IMR-90 (cell line): ENCODE measurements around the gene KAT14. TPM values are rescaled to one million over a fixed set of nuclear protein-coding genes. Genes with fewer than 3 reads are reported as not detected.

Source experiments
- ATAC-seq: fragments of 200-7000 bp; cut with Tn5 transposase; 2 replicates; pipeline ENCODE4 v1.9.1; 2020; ENCODE audit warnings: low read depth, mild to moderate bottlenecking, moderate library complexity
- BruUV-seq: library from RNA; stranded (reverse); fragments of 400-500 nt; replicated peaks from 2 replicates; lab custom pipeline; 2021; lab: Mats Ljungman, UMichigan
- CTCF ChIA-PET: fragments of 300-600 bp; formaldehyde crosslinking; extraction: SDS; loops from one replicate; lab custom pipeline; 2021; ENCODE audit warnings: antibody characterized with exemption; lab: Yijun Ruan, JAX
- POLR2A ChIA-PET: fragments of 300-600 bp; sonication (Branson Sonifier 250); formaldehyde crosslinking; loops from one replicate; lab custom pipeline; 2022; ENCODE audit warnings: antibody characterized with exemption; ENCODE audit not compliant: unreplicated experiment; lab: Charles Lee
- DNase-seq: peaks from one replicate; pipeline ENCODE4 v3.0.0; 2013
- H2AFZ ChIP-seq: replicated peaks from 2 replicates; pipeline ENCODE3; 2013; ENCODE audit warnings: low read length, mild to moderate bottlenecking; ENCODE audit not compliant: poor library complexity
- H2AK5ac ChIP-seq: 2 replicates; pipeline ENCODE4 v1.6.1; 2013; ENCODE audit warnings: low read depth, low read length, inconsistent platforms
- H2AK9ac ChIP-seq: replicated peaks from 2 replicates; pipeline ENCODE3; 2013; ENCODE audit warnings: mild to moderate bottlenecking, low read depth, low read length, moderate library complexity; ENCODE audit not compliant: poor library complexity
- H2BK120ac ChIP-seq: 2 replicates; pipeline ENCODE4 v1.6.1; 2013; ENCODE audit warnings: low read depth, low read length, inconsistent platforms
- H2BK15ac ChIP-seq: 3 replicates; pipeline ENCODE4 v1.6.1; 2013; ENCODE audit warnings: low read depth, low read length, inconsistent platforms
- H2BK20ac ChIP-seq: 2 replicates; pipeline ENCODE4 v1.6.1; 2013; ENCODE audit warnings: low read depth, mild to moderate bottlenecking, inconsistent platforms, low read length, moderate library complexity
- H2BK5ac ChIP-seq: 2 replicates; pipeline ENCODE4 v1.6.1; 2013; ENCODE audit warnings: mild to moderate bottlenecking, low read depth, low read length, inconsistent platforms; ENCODE audit not compliant: poor library complexity, severe bottlenecking
- H3K14ac ChIP-seq: replicated peaks from 2 replicates; pipeline ENCODE4 v1.6.1; 2013; ENCODE audit warnings: low read depth, low read length, inconsistent platforms
- H3K18ac ChIP-seq: 2 replicates; pipeline ENCODE4 v1.6.1; 2013; ENCODE audit warnings: low read depth, low read length, control low read depth
- H3K23ac ChIP-seq: 2 replicates; pipeline ENCODE4 v1.6.1; 2013; ENCODE audit warnings: low read depth, low read length, inconsistent platforms
- H3K27ac ChIP-seq: 2 replicates; pipeline ENCODE4 v1.5.1; 2013; ENCODE audit warnings: mild to moderate bottlenecking, control low read depth, low read length; ENCODE audit not compliant: insufficient read depth
- H3K27me3 ChIP-seq: 2 replicates; pipeline ENCODE4 v1.6.1; 2013; ENCODE audit warnings: low read length; ENCODE audit not compliant: control insufficient read depth, insufficient read depth
- H3K36me3 ChIP-seq: 2 replicates; pipeline ENCODE4 v1.6.1; 2013; ENCODE audit warnings: low read length, mixed read lengths; ENCODE audit not compliant: control insufficient read depth, insufficient read depth
- H3K4ac ChIP-seq: 2 replicates; pipeline ENCODE4 v1.6.1; 2013; ENCODE audit warnings: low read depth, low read length, inconsistent platforms
- H3K4me1 ChIP-seq: 2 replicates; pipeline ENCODE4 v1.6.1; 2013; ENCODE audit warnings: low read length, mixed read lengths; ENCODE audit not compliant: control insufficient read depth, insufficient read depth
- H3K4me2 ChIP-seq: 2 replicates; pipeline ENCODE4 v1.6.1; 2013; ENCODE audit warnings: low read depth, mild to moderate bottlenecking, control low read depth, low read length, moderate library complexity
- H3K4me3 ChIP-seq: 2 replicates; pipeline ENCODE4 v1.5.1; 2013; ENCODE audit warnings: low read depth, mild to moderate bottlenecking, control low read depth, low read length, moderate library complexity; ENCODE audit not compliant: insufficient read depth
- H3K56ac ChIP-seq: 2 replicates; pipeline ENCODE4 v1.6.1; 2013; ENCODE audit warnings: low read length, inconsistent platforms; ENCODE audit not compliant: insufficient read depth; ENCODE audit errors: extremely low read depth
- H3K79me1 ChIP-seq, 2 experiments: 2 replicates each; pipeline ENCODE4 v1.6.1; 2013; ENCODE audit warnings: low read length in 2 of 2, inconsistent platforms in 1 of 2, low read depth in 1 of 2
- H3K9ac ChIP-seq: 2 replicates; pipeline ENCODE4 v1.6.1; 2013; ENCODE audit warnings: low read depth, low read length, control low read depth
- H3K9me1 ChIP-seq: 2 replicates; pipeline ENCODE4 v1.6.1; 2013; ENCODE audit warnings: low read length, inconsistent platforms; ENCODE audit not compliant: insufficient read depth
- H3K9me3 ChIP-seq: 2 replicates; pipeline ENCODE4 v1.6.1; 2013; ENCODE audit warnings: low read length; ENCODE audit not compliant: control insufficient read depth, insufficient read depth
- H4K20me1 ChIP-seq: 2 replicates; pipeline ENCODE4 v1.6.1; 2013; ENCODE audit warnings: low read length, inconsistent platforms; ENCODE audit not compliant: insufficient read depth
- H4K5ac ChIP-seq: 2 replicates; pipeline ENCODE4 v1.6.1; 2013; ENCODE audit warnings: mild to moderate bottlenecking, low read depth, low read length, control low read depth
- H4K8ac ChIP-seq, 2 experiments: 2 replicates each; pipeline ENCODE4 v1.6.1; 2013; ENCODE audit warnings: low read depth in 2 of 2, low read length in 2 of 2, control low read depth in 1 of 2, inconsistent platforms in 1 of 2
- H4K91ac ChIP-seq: 2 replicates; pipeline ENCODE4 v1.6.1; 2013; ENCODE audit warnings: low read depth, low read length, inconsistent platforms; ENCODE audit not compliant: insufficient read depth
- BHLHE40 ChIP-seq: fragments of 150-350 bp; IDR thresholded peaks from 2 replicates; pipeline ENCODE4 v1.6.1; 2016; ENCODE audit warnings: mild to moderate bottlenecking, low read depth, low read length
- CEBPB ChIP-seq: IDR thresholded peaks from 2 replicates; pipeline ENCODE4 v1.6.1; 2012; ENCODE audit warnings: low read depth, low read length, improper control_type of control experiment
- NFE2L2 ChIP-seq: fragments of 150-350 bp; IDR thresholded peaks from 2 replicates; pipeline ENCODE4 v1.6.1; 2016; ENCODE audit warnings: low read depth, mild to moderate bottlenecking, low read length
- RCOR1 ChIP-seq: IDR thresholded peaks from 2 replicates; pipeline ENCODE4 v1.6.1; 2012; ENCODE audit warnings: mild to moderate bottlenecking, low read length, improper control_type of control experiment; ENCODE audit not compliant: insufficient replicate concordance
- RFX5 ChIP-seq: IDR thresholded peaks from 2 replicates; pipeline ENCODE4 v1.8.0; 2012; ENCODE audit warnings: low read depth, mild to moderate bottlenecking, low read length, moderate library complexity
- SMC3 ChIP-seq: fragments of 150-350 bp; IDR thresholded peaks from 2 replicates; pipeline ENCODE4 v1.6.1; 2016; ENCODE audit warnings: low read depth, mild to moderate bottlenecking, antibody characterized with exemption, low read length, moderate library complexity
- WGBS, 2 experiments: methylation state at CpG; one replicate each; pipeline versions ENCODE4 v1.1.5 to v1.1.7; 2013; ENCODE audit warnings: missing lambda C conversion rate in 2 of 2; ENCODE audit not compliant: insufficient read length in 1 of 2; ENCODE audit errors: extremely low coverage in 2 of 2; 5-methylcytosine and 5-hydroxymethylcytosine counted together
- dilution Hi-C: fragments of 300-500 bp; cut with HindIII; formaldehyde crosslinking; loops from one replicate; pipeline ENCODE4 v1.14.3; 2018; ENCODE audit warnings: low sequenced_read_pairs; ENCODE audit not compliant: unreplicated experiment
- in situ Hi-C: fragments of 300-500 bp; cut with MboI; formaldehyde crosslinking; loops from 3 replicates; pipeline ENCODE4 v1.14.3; 2019; ENCODE audit warnings: low sequenced_read_pairs, inconsistent platforms, mixed read lengths
- intact Hi-C: fragments of 100-400 bp; cut with micrococcal nuclease; formaldehyde crosslinking; loops from 2 replicates; pipeline ENCODE4 v1.10.0; 2022
- polyA plus RNA-seq, 3 experiments: library from polyadenylated mRNA; depleted of rRNA; stranded (reverse); fragments of >200 nt; gene quantifications; 2 replicates each; pipeline ENCODE4 v1.2.3, GENCODE V29; 2012; ENCODE audit warnings: low replicate concordance in 1 of 3
- total RNA-seq: library from RNA; depleted of rRNA; stranded (reverse); fragments of >200 nt; gene quantifications from 2 replicates; pipeline ENCODE4 v1.2.3, GENCODE V29; 2012

Gene KAT14
- total and polyA plus RNA-seq, 2 of the 4 experiments (the other 2 are of a cell fraction), result 6.7 to 12.4 TPM

- Histone ChIP-seq H2AFZ (no peak overlapping the region), H2AK5ac (no peak overlapping the region), H3K9me3 (no peaks in the 10 kb centered on the region), H4K20me1 (no peaks in the 10 kb centered on the region), H3K79me1 (no peaks in the 10 kb centered on the region), H3K4me2 (no peak overlapping the region), H3K4ac (no peak overlapping the region), H3K4me3 (no peak overlapping the region), H2BK20ac (no peak overlapping the region), H2BK5ac (no peak overlapping the region), H2BK120ac (no peak overlapping the region), H3K14ac (no peak overlapping the region), H3K27me3 (peaks cover 4% of the 10 kb centered on the region; the same call in 1 of the 2 replicates), H3K9ac (no peak overlapping the region), H4K8ac (no peak overlapping the region), H3K23ac (no peak overlapping the region), H2BK15ac (no peak overlapping the region), H3K4me1 (no peaks in the 10 kb centered on the region), H3K9me1 (no peaks in the 10 kb centered on the region), H4K5ac (no peak overlapping the region), H3K18ac (no peak overlapping the region), H3K56ac (no peak overlapping the region), H2AK9ac (no peak overlapping the region), H3K27ac (no peak overlapping the region), H3K36me3 (no peaks in the 10 kb centered on the region), H4K91ac (no peak overlapping the region)
- no TSS peak for BruUV-seq
- TF ChIP-seq CEBPB, result 0 out of 2 replicates have a peak, but pooled peaks have one; percentile 21
- TF ChIP-seq RCOR1, result no peak
- no peak for TF ChIP-seq SMC3
- TF ChIP-seq NFE2L2, result no peak
- no peak for TF ChIP-seq RFX5
- no peak for TF ChIP-seq BHLHE40
- in situ Hi-C loops, result loop anchor here (25.0 kb wide), 1 partner anchor 495 kb away; no protein-coding TSS in a partner anchor
- no CpG with 5 or more reads among the region's 1 CpG for WGBS, 2 experiments
- intact Hi-C loops, result no loop called here
- ATAC-seq (no peak), DNase-seq (no peak)
- ChIA-PET CTCF (no interaction called here), POLR2A (no interaction called here)
- dilution Hi-C loops, result no loop called here
These were observed 5.0 kb upstream of the KAT14 start for GRCh38 chr20:18132663-18133062.
